ENCODE data around the gene SDK1. TPM values are rescaled to one million over a fixed set of nuclear protein-coding genes. Genes with fewer than 3 reads are reported as not detected.

Gene SDK1
- total RNA-seq, 4 donors from 2014 or later, result 2.0 to 9.3 (median 3.8) TPM

GRCh38 chr7:4048336-4048735, 747.3 kb downstream of the SDK1 start:
- Histone ChIP-seq H3K4me3 (no peak overlapping the region), H3K9me3 (no peaks in the 10 kb centered on the region), H3K27ac (no peak overlapping the region), H3K36me3 (no peaks in the 10 kb centered on the region), H3K4me1 (no peaks in the 10 kb centered on the region), H3K27me3 (peaks cover 0 to 54% (median 0%) of the 10 kb centered on the region in 4 donors)
- no peak for TF ChIP-seq POLR2A (IDR thresholded peaks at IDR 0.05)
- TF ChIP-seq CTCF (IDR thresholded peaks at IDR 0.05), result no peak
- intact Hi-C loops (cut with DNase I), result no loop called here
- no peak for DNase-seq
- WGBS, 2 donors, result 85 to 100% methylated on average over 4 to 14 of the region's 14 CpGs

- Histone ChIP-seq H3K9me3 (no peaks in the 10 kb centered on the region), H3K27me3 (peaks cover 0 to 48% (median 0%) of the 10 kb centered on the region in 4 donors), H3K4me1 (no peaks in the 10 kb centered on the region), H3K36me3 (no peaks in the 10 kb centered on the region), H3K4me3 (no peak overlapping the region), H3K27ac (no peak overlapping the region)
- intact Hi-C loops (cut with DNase I), result no loop called here
- 95 to 97% methylated on average over 3 to 5 of the region's 13 CpGs for WGBS, 2 donors
- TF ChIP-seq POLR2A (IDR thresholded peaks at IDR 0.05) (no peak), CTCF (IDR thresholded peaks at IDR 0.05) (no peak)
- no peak for DNase-seq
These were observed 748.1 kb downstream of the SDK1 start for GRCh38 chr7:4049202-4049601.

- Histone ChIP-seq H3K27me3 (peaks cover 0 to 40% (median 0%) of the 10 kb centered on the region in 4 donors), H3K27ac (no peak overlapping the region), H3K9me3 (no peaks in the 10 kb centered on the region), H3K4me1 (no peaks in the 10 kb centered on the region), H3K36me3 (no peaks in the 10 kb centered on the region), H3K4me3 (no peak overlapping the region)
- TF ChIP-seq CTCF (IDR thresholded peaks at IDR 0.05) (no peak), POLR2A (IDR thresholded peaks at IDR 0.05) (no peak)
- intact Hi-C loops (cut with DNase I), result no loop called here
- WGBS, 2 donors, result 45 to 68% methylated on average over 11 of the region's 11 CpGs
- no peak for DNase-seq
These were observed 749.1 kb downstream of the SDK1 start for GRCh38 chr7:4050126-4050660.

GRCh38 chr7:4051696-4052095, 750.6 kb downstream of the SDK1 start:
- no peaks in the 10 kb centered on the region for H3K9me3 ChIP-seq
- TF ChIP-seq POLR2A (IDR thresholded peaks at IDR 0.05) (no peak), CTCF (IDR thresholded peaks at IDR 0.05) (no peak)
- no peaks in the 10 kb centered on the region for H3K36me3 ChIP-seq
- H3K4me1 ChIP-seq, result no peaks in the 10 kb centered on the region
- 91 to 93% methylated on average over 8 to 9 of the region's 11 CpGs for WGBS, 2 donors
- H3K27me3 ChIP-seq, result peaks cover 0 to 33% (median 0%) of the 10 kb centered on the region in 4 donors
- H3K27ac ChIP-seq, result no peak overlapping the region
- intact Hi-C loops (cut with DNase I), result no loop called here
- no peak for DNase-seq
- H3K4me3 ChIP-seq, result no peak overlapping the region

GRCh38 chr7:4052130-4052529, 751.1 kb downstream of the SDK1 start:
- no peak for DNase-seq
- TF ChIP-seq POLR2A (IDR thresholded peaks at IDR 0.05) (no peak), CTCF (IDR thresholded peaks at IDR 0.05) (no peak)
- Histone ChIP-seq H3K9me3 (no peaks in the 10 kb centered on the region), H3K4me1 (no peaks in the 10 kb centered on the region), H3K27me3 (peaks cover 0 to 34% (median 0%) of the 10 kb centered on the region in 4 donors), H3K4me3 (no peak overlapping the region), H3K36me3 (no peaks in the 10 kb centered on the region), H3K27ac (no peak overlapping the region)
- intact Hi-C loops (cut with DNase I), result no loop called here
- WGBS, 2 donors, result 56 to 76% methylated on average over 9 to 11 of the region's 11 CpGs
